ENCODE results near the gene WNT6. TPM values are rescaled to one million over a fixed set of nuclear protein-coding genes. Genes with fewer than 3 reads are reported as not detected.

WNT6 gene
- total RNA-seq, 1 donor from 2014 or later, result not detected

- Mint-ChIP-seq H3K27me3 (ENCODE audit: low read depth) (peaks cover 48% of the 10 kb centered on the region), H3K27ac (ENCODE audit: unreplicated experiment) (no peak overlapping the region), H3K36me3 (ENCODE audit: low read depth) (no peaks in the 10 kb centered on the region), H3K4me3 (ENCODE audit: unreplicated experiment) (no peak overlapping the region), H3K4me1 (ENCODE audit: low read depth) (peaks cover 14% of the 10 kb centered on the region), H3K9me3 (ENCODE audit: low read depth) (no peaks in the 10 kb centered on the region)
- no peak for DNase-seq (ENCODE audit: low spot score)
- TF ChIP-seq CTCF (IDR thresholded peaks at IDR 0.05), result no peak
Measured at GRCh38 chr2:218854860-218855259, 4.7 kb upstream of the WNT6 start.

GRCh38 chr2:218855305-218856166 is 4.1 kb upstream of the WNT6 start:
- no peak for TF ChIP-seq CTCF (IDR thresholded peaks at IDR 0.05)
- Mint-ChIP-seq H3K27ac (ENCODE audit: unreplicated experiment) (no peak overlapping the region), H3K4me3 (ENCODE audit: unreplicated experiment) (no peak overlapping the region), H3K9me3 (ENCODE audit: low read depth) (no peaks in the 10 kb centered on the region), H3K4me1 (ENCODE audit: low read depth) (peaks cover 20% of the 10 kb centered on the region), H3K36me3 (ENCODE audit: low read depth) (no peaks in the 10 kb centered on the region), H3K27me3 (ENCODE audit: low read depth) (peaks cover 54% of the 10 kb centered on the region)
- no peak for DNase-seq (ENCODE audit: low spot score)

GRCh38 chr2:218856167-218856895 is 3.3 kb upstream of the WNT6 start:
- no peak overlapping the region for H3K27ac Mint-ChIP-seq (ENCODE audit: unreplicated experiment)
- no peak for TF ChIP-seq CTCF (IDR thresholded peaks at IDR 0.05)
- H3K36me3 Mint-ChIP-seq (ENCODE audit: low read depth), result no peaks in the 10 kb centered on the region
- H3K4me3 Mint-ChIP-seq (ENCODE audit: unreplicated experiment), result no peak overlapping the region
- peaks cover 57% of the 10 kb centered on the region for H3K27me3 Mint-ChIP-seq (ENCODE audit: low read depth)
- DNase-seq (ENCODE audit: low spot score), result no peak
- peaks cover 24% of the 10 kb centered on the region for H3K4me1 Mint-ChIP-seq (ENCODE audit: low read depth)
- H3K9me3 Mint-ChIP-seq (ENCODE audit: low read depth), result no peaks in the 10 kb centered on the region

- peaks cover under 1% of the 10 kb centered on the region for H3K36me3 Mint-ChIP-seq (ENCODE audit: low read depth)
- H3K27me3 Mint-ChIP-seq (ENCODE audit: low read depth), result peaks cover 63% of the 10 kb centered on the region
- TF ChIP-seq CTCF (IDR thresholded peaks at IDR 0.05), result no peak
- no peak overlapping the region for H3K4me3 Mint-ChIP-seq (ENCODE audit: unreplicated experiment)
- no peak for DNase-seq (ENCODE audit: low spot score)
- H3K27ac Mint-ChIP-seq (ENCODE audit: unreplicated experiment), result no peak overlapping the region
- peaks cover 24% of the 10 kb centered on the region for H3K4me1 Mint-ChIP-seq (ENCODE audit: low read depth)
- H3K9me3 Mint-ChIP-seq (ENCODE audit: low read depth), result no peaks in the 10 kb centered on the region
Measured at GRCh38 chr2:218856896-218857243, 2.7 kb upstream of the WNT6 start.

- H3K27ac Mint-ChIP-seq (ENCODE audit: unreplicated experiment), result no peak overlapping the region
Measured at GRCh38 chr2:218857371-218858137, 2.1 kb upstream of the WNT6 start.

More at GRCh38 chr2:218857371-218858137, 2.1 kb upstream of the WNT6 start:
- Mint-ChIP-seq H3K36me3 (ENCODE audit: low read depth) (peaks cover 1% of the 10 kb centered on the region), H3K27me3 (ENCODE audit: low read depth) (peaks cover 65% of the 10 kb centered on the region), H3K4me3 (ENCODE audit: unreplicated experiment) (no peak overlapping the region), H3K9me3 (ENCODE audit: low read depth) (no peaks in the 10 kb centered on the region), H3K4me1 (ENCODE audit: low read depth) (peaks cover 24% of the 10 kb centered on the region)
- TF ChIP-seq CTCF (IDR thresholded peaks at IDR 0.05), result no peak
- DNase-seq (ENCODE audit: low spot score), result no peak

Measured in chondrocyte (in vitro differentiated cells).